Measurements from ENCODE around the gene TAOK3. TPM values are rescaled to one million over a fixed set of nuclear protein-coding genes. Genes with fewer than 3 reads are reported as not detected.

The TAOK3 gene
- total and polyA plus RNA-seq, 9 of the 15 experiments (the other 6 are each of a cell fraction or from before 2014, with no cell fraction given): 24.3 to 83.5 (median 47.1) TPM

DNA sequence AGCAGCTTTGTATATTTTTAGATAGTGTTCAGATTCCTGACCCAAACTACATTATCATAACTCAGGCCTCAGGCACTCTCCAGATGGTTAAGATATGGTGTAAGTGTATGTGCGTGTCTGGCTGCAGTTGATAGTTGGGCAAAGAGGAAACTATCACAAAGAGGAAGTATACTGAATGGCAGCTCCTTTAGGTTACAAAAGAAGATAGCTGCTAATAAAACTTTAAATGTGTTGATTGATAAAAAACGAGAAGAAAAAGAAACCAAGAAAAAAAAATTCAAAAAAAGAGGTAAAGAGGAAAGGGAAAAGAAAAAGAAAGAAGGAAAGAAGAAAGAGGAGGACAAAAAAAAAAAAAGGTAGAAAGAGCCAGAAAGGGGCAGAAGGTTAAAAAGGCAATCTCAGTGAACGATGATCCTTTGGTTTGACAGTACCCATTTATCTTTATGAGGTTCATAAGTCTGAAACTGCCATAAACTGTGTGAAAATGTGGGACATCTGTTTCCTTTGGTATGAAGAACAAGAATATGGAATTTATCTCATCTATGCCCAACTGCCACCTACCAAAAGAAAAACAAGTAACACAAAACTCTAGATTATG is 42.2 kb downstream of the TAOK3 start (continued):
- TF ChIP-seq LCOR (CRISPR knock-in tag; IDR thresholded peaks at IDR 0.05): no peak
- no peak for TF ChIP-seq HMG20B (CRISPR knock-in tag; IDR thresholded peaks at IDR 0.05)
- TF ChIP-seq ZNF699 (CRISPR knock-in tag; IDR thresholded peaks at IDR 0.05; ENCODE audit: insufficient replicate concordance): no peak
- no peak for TF ChIP-seq SAFB2 (IDR thresholded peaks at IDR 0.05; ENCODE audit: borderline replicate concordance, low read depth, low read length, severe bottlenecking)
- no peak for TF ChIP-seq ZNF274 (IDR thresholded peaks at IDR 0.05; ENCODE audit: borderline replicate concordance, low read depth, low read length)
- TF ChIP-seq, protein P1, sequence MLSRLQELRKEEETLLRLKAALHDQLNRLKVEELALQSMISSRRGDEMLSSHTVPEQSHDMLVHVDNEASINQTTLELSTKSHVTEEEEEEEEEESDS (CRISPR knock-in tag; IDR thresholded peaks at IDR 0.05): no peak
- no peak for TF ChIP-seq BDP1 (IDR thresholded peaks at IDR 0.05; ENCODE audit: insufficient read depth, insufficient read length)
- peak; percentile 91 for TF ChIP-seq EP300 (IDR thresholded peaks at IDR 0.05; ENCODE audit: low read length)
- TF ChIP-seq, protein P2, sequence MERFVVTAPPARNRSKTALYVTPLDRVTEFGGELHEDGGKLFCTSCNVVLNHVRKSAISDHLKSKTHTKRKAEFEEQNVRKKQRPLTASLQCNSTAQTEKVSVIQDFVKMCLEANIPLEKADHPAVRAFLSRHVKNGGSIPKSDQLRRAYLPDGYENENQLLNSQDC (CRISPR knock-in tag; IDR thresholded peaks at IDR 0.05): no peak
- TF ChIP-seq NCOA2 (IDR thresholded peaks at IDR 0.05; ENCODE audit: partially characterized antibody in 2 of 2): no peak
- TF ChIP-seq PML (IDR thresholded peaks at IDR 0.05; ENCODE audit: low read length): peak; percentile 96
- no peak for TF ChIP-seq TAF9B (IDR thresholded peaks at IDR 0.05; ENCODE audit: partially characterized antibody)
- TF ChIP-seq ETV5 (CRISPR knock-in tag; IDR thresholded peaks at IDR 0.05; ENCODE audit: low read depth): no peak
- TF ChIP-seq SMARCB1 (IDR thresholded peaks at IDR 0.05; ENCODE audit: insufficient read length, low read depth): no peak
- peak; percentile 80 for TF ChIP-seq ARHGAP35 (IDR thresholded peaks at IDR 0.05; ENCODE audit: partially characterized antibody)
- TF ChIP-seq CHCHD3 (CRISPR knock-in tag; IDR thresholded peaks at IDR 0.05): no peak
- TF ChIP-seq KDM2B (CRISPR knock-in tag; IDR thresholded peaks at IDR 0.05): no peak
- TF ChIP-seq U2AF1 (optimal IDR thresholded peaks at IDR 0.05; ENCODE audit: low read depth, low read length): peak; percentile 44
- TF ChIP-seq, protein P3, sequence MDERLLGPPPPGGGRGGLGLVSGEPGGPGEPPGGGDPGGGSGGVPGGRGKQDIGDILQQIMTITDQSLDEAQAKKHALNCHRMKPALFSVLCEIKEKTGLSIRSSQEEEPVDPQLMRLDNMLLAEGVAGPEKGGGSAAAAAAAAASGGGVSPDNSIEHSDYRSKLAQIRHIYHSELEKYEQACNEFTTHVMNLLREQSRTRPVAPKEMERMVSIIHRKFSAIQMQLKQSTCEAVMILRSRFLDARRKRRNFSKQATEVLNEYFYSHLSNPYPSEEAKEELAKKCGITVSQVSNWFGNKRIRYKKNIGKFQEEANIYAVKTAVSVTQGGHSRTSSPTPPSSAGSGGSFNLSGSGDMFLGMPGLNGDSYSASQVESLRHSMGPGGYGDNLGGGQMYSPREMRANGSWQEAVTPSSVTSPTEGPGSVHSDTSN (CRISPR knock-in tag; IDR thresholded peaks at IDR 0.05; ENCODE audit: low read depth): no peak
- TF ChIP-seq, protein P3 (tag; conservative IDR thresholded peaks at IDR 0.05; ENCODE audit: low read depth): peak; percentile 94
- TF ChIP-seq, protein P4, sequence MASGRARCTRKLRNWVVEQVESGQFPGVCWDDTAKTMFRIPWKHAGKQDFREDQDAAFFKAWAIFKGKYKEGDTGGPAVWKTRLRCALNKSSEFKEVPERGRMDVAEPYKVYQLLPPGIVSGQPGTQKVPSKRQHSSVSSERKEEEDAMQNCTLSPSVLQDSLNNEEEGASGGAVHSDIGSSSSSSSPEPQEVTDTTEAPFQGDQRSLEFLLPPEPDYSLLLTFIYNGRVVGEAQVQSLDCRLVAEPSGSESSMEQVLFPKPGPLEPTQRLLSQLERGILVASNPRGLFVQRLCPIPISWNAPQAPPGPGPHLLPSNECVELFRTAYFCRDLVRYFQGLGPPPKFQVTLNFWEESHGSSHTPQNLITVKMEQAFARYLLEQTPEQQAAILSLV (tag; IDR thresholded peaks at IDR 0.05): 0 out of 2 replicates have a peak, but pooled peaks have one; percentile 10
- TF ChIP-seq PYGO2 (tag; IDR thresholded peaks at IDR 0.05): peak; percentile 39; the same call in 1 of the 2 replicates
- no peak for TF ChIP-seq PRMT5 (CRISPR knock-in tag; IDR thresholded peaks at IDR 0.05)
- TF ChIP-seq SRSF7 (optimal IDR thresholded peaks at IDR 0.05; ENCODE audit: low read depth, low read length): no peak
- no peak for TF ChIP-seq CHD4 (IDR thresholded peaks at IDR 0.05; ENCODE audit: insufficient read depth, insufficient replicate concordance, low read depth, low read length, poor library complexity, severe bottlenecking)
- TF ChIP-seq ZNF778 (CRISPR knock-in tag; IDR thresholded peaks at IDR 0.05): no peak
- no peak for TF ChIP-seq ERF (CRISPR knock-in tag; IDR thresholded peaks at IDR 0.05)
- TF ChIP-seq ZZZ3 (IDR thresholded peaks at IDR 0.05): no peak

Measured in K562 (cell line).